GM12891 (cell line): Measurements from ENCODE around the gene VPS13D.

Experiments
- PAX5 ChIP-seq: IDR thresholded peaks from 2 replicates; pipeline ENCODE4 v1.6.1; 2011; ENCODE audit warnings: low read length, moderate library complexity, mild to moderate bottlenecking; ENCODE audit not compliant: insufficient read depth, severe bottlenecking
- POLR2A ChIP-seq: IDR thresholded peaks from 2 replicates; pipeline ENCODE4 v1.6.1; 2011; ENCODE audit warnings: low read depth, low read length, control low read depth
- POLR2AphosphoS5 ChIP-seq: IDR thresholded peaks from 2 replicates; pipeline ENCODE4 v1.6.1; 2011; ENCODE audit warnings: low read depth, low read length, control low read depth
- POU2F2 ChIP-seq: IDR thresholded peaks from 2 replicates; pipeline ENCODE4 v1.6.1; 2011; ENCODE audit warnings: low read depth, mild to moderate bottlenecking, control low read depth, low read length, moderate library complexity
- TAF1 ChIP-seq: IDR thresholded peaks from 2 replicates; pipeline ENCODE4 v1.6.1; 2011; ENCODE audit warnings: low read depth, low read length, control low read depth

- TF ChIP-seq POU2F2 (no peak), POLR2A (no peak), POLR2AphosphoS5 (no peak), TAF1 (no peak), PAX5 (no peak)
Observed at GRCh38 chr1:12371053-12371452, 141.2 kb downstream of the VPS13D start.
